IMR-90 (cell line): ENCODE data around the gene EIF2B2. TPM values are rescaled to one million over a fixed set of nuclear protein-coding genes. Genes with fewer than 3 reads are reported as not detected.

ENCODE experiments used
- ATAC-seq: fragments of 200-7000 bp; cut with Tn5 transposase; 2 replicates; pipeline ENCODE4 v1.9.1; 2020; ENCODE audit warnings: low read depth, mild to moderate bottlenecking, moderate library complexity
- BruUV-seq: library from RNA; stranded (reverse); fragments of 400-500 nt; replicated peaks from 2 replicates; lab custom pipeline; 2021; lab: Mats Ljungman, UMichigan
- CTCF ChIA-PET: fragments of 300-600 bp; formaldehyde crosslinking; extraction: SDS; loops from one replicate; lab custom pipeline; 2021; ENCODE audit warnings: antibody characterized with exemption; lab: Yijun Ruan, JAX
- POLR2A ChIA-PET: fragments of 300-600 bp; sonication (Branson Sonifier 250); formaldehyde crosslinking; loops from one replicate; lab custom pipeline; 2022; ENCODE audit warnings: antibody characterized with exemption; ENCODE audit not compliant: unreplicated experiment; lab: Charles Lee
- DNase-seq: peaks from one replicate; pipeline ENCODE4 v3.0.0; 2013
- H2AFZ ChIP-seq: replicated peaks from 2 replicates; pipeline ENCODE3; 2013; ENCODE audit warnings: low read length, mild to moderate bottlenecking; ENCODE audit not compliant: poor library complexity
- H2AK5ac ChIP-seq: 2 replicates; pipeline ENCODE4 v1.6.1; 2013; ENCODE audit warnings: low read depth, low read length, inconsistent platforms
- H2AK9ac ChIP-seq: replicated peaks from 2 replicates; pipeline ENCODE3; 2013; ENCODE audit warnings: mild to moderate bottlenecking, low read depth, low read length, moderate library complexity; ENCODE audit not compliant: poor library complexity
- H2BK120ac ChIP-seq: 2 replicates; pipeline ENCODE4 v1.6.1; 2013; ENCODE audit warnings: low read depth, low read length, inconsistent platforms
- H2BK15ac ChIP-seq: 3 replicates; pipeline ENCODE4 v1.6.1; 2013; ENCODE audit warnings: low read depth, low read length, inconsistent platforms
- H2BK20ac ChIP-seq: 2 replicates; pipeline ENCODE4 v1.6.1; 2013; ENCODE audit warnings: low read depth, mild to moderate bottlenecking, inconsistent platforms, low read length, moderate library complexity
- H2BK5ac ChIP-seq: 2 replicates; pipeline ENCODE4 v1.6.1; 2013; ENCODE audit warnings: mild to moderate bottlenecking, low read depth, low read length, inconsistent platforms; ENCODE audit not compliant: poor library complexity, severe bottlenecking
- H3K14ac ChIP-seq: replicated peaks from 2 replicates; pipeline ENCODE4 v1.6.1; 2013; ENCODE audit warnings: low read depth, low read length, inconsistent platforms
- H3K18ac ChIP-seq: 2 replicates; pipeline ENCODE4 v1.6.1; 2013; ENCODE audit warnings: low read depth, low read length, control low read depth
- H3K23ac ChIP-seq: 2 replicates; pipeline ENCODE4 v1.6.1; 2013; ENCODE audit warnings: low read depth, low read length, inconsistent platforms
- H3K27ac ChIP-seq: 2 replicates; pipeline ENCODE4 v1.5.1; 2013; ENCODE audit warnings: mild to moderate bottlenecking, control low read depth, low read length; ENCODE audit not compliant: insufficient read depth
- H3K27me3 ChIP-seq: 2 replicates; pipeline ENCODE4 v1.6.1; 2013; ENCODE audit warnings: low read length; ENCODE audit not compliant: control insufficient read depth, insufficient read depth
- H3K36me3 ChIP-seq: 2 replicates; pipeline ENCODE4 v1.6.1; 2013; ENCODE audit warnings: low read length, mixed read lengths; ENCODE audit not compliant: control insufficient read depth, insufficient read depth
- H3K4ac ChIP-seq: 2 replicates; pipeline ENCODE4 v1.6.1; 2013; ENCODE audit warnings: low read depth, low read length, inconsistent platforms
- H3K4me1 ChIP-seq: 2 replicates; pipeline ENCODE4 v1.6.1; 2013; ENCODE audit warnings: low read length, mixed read lengths; ENCODE audit not compliant: control insufficient read depth, insufficient read depth
- H3K4me2 ChIP-seq: 2 replicates; pipeline ENCODE4 v1.6.1; 2013; ENCODE audit warnings: low read depth, mild to moderate bottlenecking, control low read depth, low read length, moderate library complexity
- H3K4me3 ChIP-seq: 2 replicates; pipeline ENCODE4 v1.5.1; 2013; ENCODE audit warnings: low read depth, mild to moderate bottlenecking, control low read depth, low read length, moderate library complexity; ENCODE audit not compliant: insufficient read depth
- H3K56ac ChIP-seq: 2 replicates; pipeline ENCODE4 v1.6.1; 2013; ENCODE audit warnings: low read length, inconsistent platforms; ENCODE audit not compliant: insufficient read depth; ENCODE audit errors: extremely low read depth
- H3K79me1 ChIP-seq, 2 experiments: 2 replicates each; pipeline ENCODE4 v1.6.1; 2013; ENCODE audit warnings: low read length in 2 of 2, inconsistent platforms in 1 of 2, low read depth in 1 of 2
- H3K9ac ChIP-seq: 2 replicates; pipeline ENCODE4 v1.6.1; 2013; ENCODE audit warnings: low read depth, low read length, control low read depth
- H3K9me1 ChIP-seq: 2 replicates; pipeline ENCODE4 v1.6.1; 2013; ENCODE audit warnings: low read length, inconsistent platforms; ENCODE audit not compliant: insufficient read depth
- H3K9me3 ChIP-seq: 2 replicates; pipeline ENCODE4 v1.6.1; 2013; ENCODE audit warnings: low read length; ENCODE audit not compliant: control insufficient read depth, insufficient read depth
- H4K20me1 ChIP-seq: 2 replicates; pipeline ENCODE4 v1.6.1; 2013; ENCODE audit warnings: low read length, inconsistent platforms; ENCODE audit not compliant: insufficient read depth
- H4K5ac ChIP-seq: 2 replicates; pipeline ENCODE4 v1.6.1; 2013; ENCODE audit warnings: mild to moderate bottlenecking, low read depth, low read length, control low read depth
- H4K8ac ChIP-seq, 2 experiments: 2 replicates each; pipeline ENCODE4 v1.6.1; 2013; ENCODE audit warnings: low read depth in 2 of 2, low read length in 2 of 2, control low read depth in 1 of 2, inconsistent platforms in 1 of 2
- H4K91ac ChIP-seq: 2 replicates; pipeline ENCODE4 v1.6.1; 2013; ENCODE audit warnings: low read depth, low read length, inconsistent platforms; ENCODE audit not compliant: insufficient read depth
- CEBPB ChIP-seq: IDR thresholded peaks from 2 replicates; pipeline ENCODE4 v1.6.1; 2012; ENCODE audit warnings: low read depth, low read length, improper control_type of control experiment
- CTCF ChIP-seq: conservative IDR thresholded peaks from 2 replicates; pipeline ENCODE4 v1.5.1; 2012; ENCODE audit warnings: mild to moderate bottlenecking, low read depth, low read length, improper control_type of control experiment
- MAFK ChIP-seq: IDR thresholded peaks from 2 replicates; pipeline ENCODE4 v1.6.1; 2012; ENCODE audit warnings: low read depth, low read length, improper control_type of control experiment
- MAZ ChIP-seq: IDR thresholded peaks from 2 replicates; pipeline ENCODE4 v1.6.1; 2012; ENCODE audit warnings: low read depth, mild to moderate bottlenecking, low read length, improper control_type of control experiment, moderate library complexity, borderline replicate concordance
- NFE2L2 ChIP-seq: fragments of 150-350 bp; IDR thresholded peaks from 2 replicates; pipeline ENCODE4 v1.6.1; 2016; ENCODE audit warnings: low read depth, mild to moderate bottlenecking, low read length
- POLR2A ChIP-seq: IDR thresholded peaks from 2 replicates; pipeline ENCODE4 v1.6.1; 2012; ENCODE audit warnings: mild to moderate bottlenecking, low read depth, low read length
- RCOR1 ChIP-seq: IDR thresholded peaks from 2 replicates; pipeline ENCODE4 v1.6.1; 2012; ENCODE audit warnings: mild to moderate bottlenecking, low read length, improper control_type of control experiment; ENCODE audit not compliant: insufficient replicate concordance
- WGBS, 2 experiments: methylation state at CpG; one replicate each; pipeline versions ENCODE4 v1.1.5 to v1.1.7; 2013; ENCODE audit warnings: missing lambda C conversion rate in 2 of 2; ENCODE audit not compliant: insufficient read length in 1 of 2; ENCODE audit errors: extremely low coverage in 2 of 2; 5-methylcytosine and 5-hydroxymethylcytosine counted together
- dilution Hi-C: fragments of 300-500 bp; cut with HindIII; formaldehyde crosslinking; loops from one replicate; pipeline ENCODE4 v1.14.3; 2018; ENCODE audit warnings: low sequenced_read_pairs; ENCODE audit not compliant: unreplicated experiment
- in situ Hi-C: fragments of 300-500 bp; cut with MboI; formaldehyde crosslinking; loops from 3 replicates; pipeline ENCODE4 v1.14.3; 2019; ENCODE audit warnings: low sequenced_read_pairs, inconsistent platforms, mixed read lengths
- intact Hi-C: fragments of 100-400 bp; cut with micrococcal nuclease; formaldehyde crosslinking; loops from 2 replicates; pipeline ENCODE4 v1.10.0; 2022
- polyA plus RNA-seq, 3 experiments: library from polyadenylated mRNA; depleted of rRNA; stranded (reverse); fragments of >200 nt; gene quantifications; 2 replicates each; pipeline ENCODE4 v1.2.3, GENCODE V29; 2012; ENCODE audit warnings: low replicate concordance in 1 of 3
- total RNA-seq: library from RNA; depleted of rRNA; stranded (reverse); fragments of >200 nt; gene quantifications from 2 replicates; pipeline ENCODE4 v1.2.3, GENCODE V29; 2012

EIF2B2 gene
- total and polyA plus RNA-seq, 2 of the 4 experiments (the other 2 are of a cell fraction): 63.6 to 70.1 TPM

GRCh38 chr14:74988131-74988530 lies 14.6 kb upstream of the EIF2B2 start:
- no TSS peak for BruUV-seq
- Histone ChIP-seq H2BK15ac (no peak overlapping the region), H2AK9ac (no peak overlapping the region), H2AFZ (no peak overlapping the region), H4K8ac (no peak overlapping the region), H2BK20ac (no peak overlapping the region), H3K4me2 (no peak overlapping the region), H4K20me1 (no peaks in the 10 kb centered on the region), H3K9me3 (no peaks in the 10 kb centered on the region), H3K56ac (no peak overlapping the region), H2AK5ac (no peak overlapping the region; the same call in 1 of the 2 replicates), H3K4me1 (0 out of 2 replicates have a peak, but pooled peaks cover 2% of the 10 kb centered on the region), H3K79me1 (no peaks in the 10 kb centered on the region), H3K9ac (no peak overlapping the region), H3K9me1 (peaks cover 6% of the 10 kb centered on the region; the same call in 1 of the 2 replicates), H3K4me3 (no peak overlapping the region), H4K5ac (no peak overlapping the region), H3K14ac (no peak overlapping the region), H3K4ac (no peak overlapping the region), H3K36me3 (no peaks in the 10 kb centered on the region), H3K27ac (no peak overlapping the region), H3K23ac (no peak overlapping the region), H3K27me3 (no peaks in the 10 kb centered on the region), H3K18ac (no peak overlapping the region), H2BK5ac (no peak overlapping the region), H2BK120ac (no peak overlapping the region), H4K91ac (no peak overlapping the region)
- in situ Hi-C loops: no loop called here
- ChIA-PET POLR2A (no interaction called here), CTCF (interaction anchor here (0.6 kb wide), 1 partner anchor 104 kb away, joined by 3 read pairs; no protein-coding TSS in a partner anchor)
- intact Hi-C loops: no loop called here
- DNase-seq (peak; percentile 75), ATAC-seq (peak; percentile 42; the same call in 1 of the 2 replicates)
- dilution Hi-C loops: no loop called here
- no CpG with 5 or more reads among the region's 4 CpGs for WGBS, 2 experiments
- TF ChIP-seq MAZ (no peak), CEBPB (no peak), MAFK (no peak), POLR2A (no peak), NFE2L2 (no peak), CTCF (no peak), RCOR1 (peak; percentile 66)
